Thyroid gland (tissue), 4 donors: ENCODE results near the gene TUBA1C.
"Not testable (repeated sequence)": the region's sequence is repeated elsewhere in the genome, so short reads cannot be mapped to it uniquely, and the experiment has no call there.

Experiments used
- CTCF ChIP-seq, 6 experiments: fragments of 200-600 bp in 3 of 6; fragments of 450-650 bp in 3 of 6; sonication (generic) in 3 of 6; IDR thresholded peaks; one replicate each; pipeline ENCODE4 v1.5.1; 2016 to 2019; ENCODE audit warnings: antibody characterized with exemption in 6 of 6, mild to moderate bottlenecking in 2 of 6, inconsistent platforms in 1 of 6, moderate library complexity in 1 of 6
- POLR2A ChIP-seq, 2 donors: fragments of 450-650 bp; IDR thresholded peaks; one replicate each; pipeline ENCODE4 v1.6.1; 2017; ENCODE audit warnings: antibody characterized with exemption in 2 of 2, mild to moderate bottlenecking in 2 of 2, moderate library complexity in 1 of 2

GRCh38 chr12:49269191-49269590 lies 4.3 kb downstream of the TUBA1C start:
- TF ChIP-seq CTCF, POLR2A (IDR thresholded peaks at IDR 0.05): not testable (repeated sequence)
